ENCODE data around the gene CLCA2. TPM values are rescaled to one million over a fixed set of nuclear protein-coding genes. Genes with fewer than 3 reads are reported as not detected.

CLCA2 gene
- total RNA-seq, 1 experiment from 2014 or later, result not detected

GRCh38 chr1:86477256-86477655 lies 53.3 kb downstream of the CLCA2 start:
- intact Hi-C loops (cut with micrococcal nuclease; ENCODE audit: unreplicated experiment), result loop anchor here (10.0 kb wide), 1 partner anchor 208 kb away; no protein-coding TSS in a partner anchor
- DNase-seq (ENCODE audit: low read depth, low spot score), result no peak
- Histone ChIP-seq H3K4me3 (ENCODE audit: low read depth in 2 of 2, low read length in 2 of 2) (no peak overlapping the region), H3K9me3 (ENCODE audit: control insufficient read depth, insufficient read depth, low read depth, low read length) (no peaks in the 10 kb centered on the region), H3K27ac (ENCODE audit: low read length) (no peak overlapping the region), H3K36me3 (ENCODE audit: control insufficient read depth, insufficient read depth, low read length) (no peaks in the 10 kb centered on the region), H3K27me3 (ENCODE audit: control insufficient read depth, insufficient read depth, low read length) (peaks cover 12% of the 10 kb centered on the region), H3K4me1 (ENCODE audit: control insufficient read depth, insufficient read depth, low read length) (no peaks in the 10 kb centered on the region)
- POLR2A ChIA-PET, result no interaction called here
- TF ChIP-seq TCF7L2 (IDR thresholded peaks at IDR 0.05; ENCODE audit: low read depth, low read length) (no peak), REST (IDR thresholded peaks at IDR 0.05; ENCODE audit: insufficient read depth in 1 of 2, low read depth in 2 of 2, low read length in 1 of 2) (no peak), SIN3A (IDR thresholded peaks at IDR 0.05; ENCODE audit: borderline replicate concordance, insufficient read depth, low read depth, low read length) (no peak), CTCF (IDR thresholded peaks at IDR 0.05) (no peak), POLR2AphosphoS5 (IDR thresholded peaks at IDR 0.05; ENCODE audit: low read depth, low read length) (no peak)
- ATAC-seq, result no peak
- in situ Hi-C loops (cut with HindIII; ENCODE audit: low pct_unique_long_range_greater_than_20kb, low sequenced_read_pairs), result loop anchor here (5.0 kb wide), 1 partner anchor 50 kb away; no protein-coding TSS in a partner anchor
- no TSS peak for BruUV-seq (replicated peaks)
- CTCF ChIA-PET, result interaction anchor here (0.6 kb wide), 1 partner anchor 489 kb away, joined by 3 read pairs; no protein-coding TSS in a partner anchor

- Histone ChIP-seq H3K36me3 (ENCODE audit: control insufficient read depth, insufficient read depth, low read length) (no peaks in the 10 kb centered on the region), H3K27ac (ENCODE audit: low read length) (no peak overlapping the region), H3K27me3 (ENCODE audit: control insufficient read depth, insufficient read depth, low read length) (peaks cover 12% of the 10 kb centered on the region), H3K4me1 (ENCODE audit: control insufficient read depth, insufficient read depth, low read length) (no peaks in the 10 kb centered on the region), H3K4me3 (ENCODE audit: low read depth in 2 of 2, low read length in 2 of 2) (no peak overlapping the region), H3K9me3 (ENCODE audit: control insufficient read depth, insufficient read depth, low read depth, low read length) (no peaks in the 10 kb centered on the region)
- ATAC-seq (no peak), DNase-seq (ENCODE audit: low read depth, low spot score) (no peak)
- BruUV-seq (replicated peaks), result no TSS peak
- intact Hi-C loops (cut with micrococcal nuclease; ENCODE audit: unreplicated experiment) (loop anchor here (10.0 kb wide), 1 partner anchor 207 kb away; no protein-coding TSS in a partner anchor), in situ Hi-C loops (cut with HindIII; ENCODE audit: low pct_unique_long_range_greater_than_20kb, low sequenced_read_pairs) (loop anchor here (5.0 kb wide), 1 partner anchor 50 kb away; no protein-coding TSS in a partner anchor)
- TF ChIP-seq REST (IDR thresholded peaks at IDR 0.05; ENCODE audit: insufficient read depth in 1 of 2, low read depth in 2 of 2, low read length in 1 of 2), result no peak
- no peak for TF ChIP-seq TCF7L2 (IDR thresholded peaks at IDR 0.05; ENCODE audit: low read depth, low read length)
- TF ChIP-seq CTCF (IDR thresholded peaks at IDR 0.05), result no peak
- TF ChIP-seq POLR2AphosphoS5 (IDR thresholded peaks at IDR 0.05; ENCODE audit: low read depth, low read length), result no peak
- no peak for TF ChIP-seq SIN3A (IDR thresholded peaks at IDR 0.05; ENCODE audit: borderline replicate concordance, insufficient read depth, low read depth, low read length)
- ChIA-PET CTCF (interaction anchor here (0.6 kb wide), 1 partner anchor 489 kb away, joined by 3 read pairs; no protein-coding TSS in a partner anchor), POLR2A (no interaction called here)
These were observed 53.7 kb downstream of the CLCA2 start for GRCh38 chr1:86477682-86478081.

All from Panc1 (cell line).